Activated naive CD4-positive, alpha-beta T cell treated with anti-CD3 and anti-CD28 coated beads, Interleukin-2, amount 10 ng/mL, durations not matched to agents 7 days and 5 days (primary cell): ENCODE data around the gene PHF20.
"Not testable (repeated sequence)": the region's sequence is repeated elsewhere in the genome, so short reads cannot be mapped to it uniquely, and the experiment has no call there.

Experiments
- CTCF ChIA-PET: fragments of 350-600 bp; sonication (Branson Sonifier 250); formaldehyde crosslinking; loops from one replicate; lab custom pipeline; 2021; ENCODE audit warnings: antibody characterized with exemption; lab: Charles Lee
- DNase-seq: peaks from one replicate; pipeline ENCODE4 v3.0.0-alpha.2; 2020
- H3K27ac Mint-ChIP-seq: one replicate; pipeline ENCODE4 v1.8.0; 2021; ENCODE audit warnings: mild to moderate bottlenecking, moderate library complexity, mixed read lengths
- H3K27me3 Mint-ChIP-seq: one replicate; pipeline ENCODE4 v1.8.0; 2021; ENCODE audit warnings: mild to moderate bottlenecking, mixed read lengths
- H3K36me3 Mint-ChIP-seq: one replicate; pipeline ENCODE4 v1.8.0; 2021; ENCODE audit warnings: mixed read lengths
- H3K4me1 Mint-ChIP-seq: one replicate; pipeline ENCODE4 v1.8.0; 2021; ENCODE audit warnings: mixed read lengths
- H3K4me3 Mint-ChIP-seq: one replicate; pipeline ENCODE4 v1.8.0; 2021; ENCODE audit warnings: mild to moderate bottlenecking, moderate library complexity, mixed read lengths
- H3K9me3 Mint-ChIP-seq: one replicate; pipeline ENCODE4 v1.8.0; 2021; ENCODE audit warnings: mixed read lengths

Gene PHF20

DNA sequence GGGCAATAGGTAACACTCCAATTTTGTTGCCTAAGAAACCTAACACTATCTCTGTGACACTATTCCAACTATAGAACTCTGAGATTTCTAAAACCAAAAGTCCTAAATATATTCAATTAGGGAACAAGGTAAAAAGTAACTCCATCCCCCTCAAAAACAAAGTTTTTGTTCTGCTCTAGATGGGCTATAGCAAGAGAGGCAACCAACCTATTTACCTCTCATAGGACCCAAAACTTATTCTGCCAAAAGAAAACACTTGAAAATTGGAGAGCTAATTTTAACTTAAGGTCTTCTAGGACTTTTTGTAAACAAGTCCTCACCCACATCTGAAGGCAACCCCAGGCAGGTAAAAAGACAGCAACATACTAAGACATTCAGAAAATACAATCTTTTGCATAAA, 37.4 kb upstream of the PHF20 start:
- Mint-ChIP-seq H3K4me3 (peak overlapping the region; percentile 11), H3K27me3 (no peaks in the 10 kb centered on the region), H3K27ac (peak overlapping the region; percentile 30), H3K9me3 (no peaks in the 10 kb centered on the region), H3K4me1 (peaks cover 60% of the 10 kb centered on the region), H3K36me3 (peaks cover 58% of the 10 kb centered on the region)
- CTCF ChIA-PET: no interaction called here
- DNase-seq: no peak

DNA sequence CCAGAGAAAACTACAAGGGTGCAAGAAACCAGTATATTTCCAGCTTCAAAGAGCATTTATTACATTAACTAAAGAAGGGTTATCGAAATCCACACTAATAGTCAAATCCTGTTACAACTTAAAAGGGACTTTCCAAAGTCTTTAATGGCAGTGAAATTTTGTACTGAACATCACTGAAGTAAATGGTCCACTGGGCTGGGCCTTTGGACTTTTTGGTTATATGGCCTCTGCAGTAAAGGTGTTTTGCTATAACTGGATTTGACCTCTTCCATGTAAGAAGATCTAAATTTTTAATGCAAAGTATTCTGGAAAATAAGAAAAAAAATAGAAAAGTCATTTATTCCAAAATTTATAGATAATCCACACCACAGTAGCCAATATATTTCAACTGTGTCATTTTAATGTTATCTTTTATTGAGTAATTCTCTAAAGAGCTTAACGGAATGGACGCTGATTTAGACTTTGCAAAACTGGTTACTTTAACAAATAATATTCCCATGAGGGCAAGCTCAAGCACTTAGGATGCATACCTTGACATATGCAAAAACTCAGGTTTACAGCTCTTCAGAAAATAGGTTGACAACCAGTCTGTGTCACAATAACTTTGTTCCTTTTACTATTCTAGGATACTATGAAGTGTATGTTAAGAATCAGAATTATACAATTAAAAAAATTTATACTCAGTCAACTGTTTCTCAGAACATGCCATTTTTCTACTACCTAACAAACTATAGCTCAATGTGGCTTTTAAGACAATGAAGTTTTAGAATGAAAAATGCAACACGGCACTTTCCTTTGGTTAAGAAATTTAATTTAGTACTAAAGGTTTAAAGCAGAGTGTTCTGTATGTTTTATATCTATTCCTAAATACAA, 36.8 kb upstream of the PHF20 start:
- Mint-ChIP-seq H3K9me3 (no peaks in the 10 kb centered on the region), H3K27me3 (no peaks in the 10 kb centered on the region), H3K4me1 (peaks cover 65% of the 10 kb centered on the region), H3K36me3 (peaks cover 58% of the 10 kb centered on the region), H3K4me3 (peak overlapping the region; percentile 11), H3K27ac (no peak overlapping the region)
- DNase-seq: no peak
- CTCF ChIA-PET: interaction anchor here (1.0 kb wide), 1 partner anchor 149 kb away, joined by 3 read pairs; no protein-coding TSS in a partner anchor

GRCh38 chr20:35735826-35736470, 35.9 kb upstream of the PHF20 start:
- Mint-ChIP-seq H3K27me3 (no peaks in the 10 kb centered on the region), H3K9me3 (no peaks in the 10 kb centered on the region), H3K36me3 (peaks cover 59% of the 10 kb centered on the region), H3K27ac (no peak overlapping the region), H3K4me3 (no peak overlapping the region), H3K4me1 (peaks cover 68% of the 10 kb centered on the region)
- no peak for DNase-seq
- CTCF ChIA-PET: interaction anchor here (1.0 kb wide), 1 partner anchor 148 kb away, joined by 3 read pairs; no protein-coding TSS in a partner anchor

GRCh38 chr20:35737865-35738333, 33.9 kb upstream of the PHF20 start:
- Mint-ChIP-seq H3K4me1 (peaks cover 59% of the 10 kb centered on the region), H3K27me3 (no peaks in the 10 kb centered on the region), H3K9me3 (no peaks in the 10 kb centered on the region), H3K36me3 (peaks cover 60% of the 10 kb centered on the region), H3K4me3 (no peak overlapping the region), H3K27ac (peak overlapping the region; percentile 11)
- CTCF ChIA-PET: no interaction called here
- DNase-seq: no peak

GRCh38 chr20:35738410-35739179, 33.2 kb upstream of the PHF20 start:
- Mint-ChIP-seq H3K4me3 (peak overlapping the region; percentile 43), H3K9me3 (no peaks in the 10 kb centered on the region), H3K36me3 (peaks cover 62% of the 10 kb centered on the region), H3K27me3 (no peaks in the 10 kb centered on the region), H3K27ac (no peak overlapping the region), H3K4me1 (peaks cover 59% of the 10 kb centered on the region)
- CTCF ChIA-PET: no interaction called here
- DNase-seq: no peak

DNA sequence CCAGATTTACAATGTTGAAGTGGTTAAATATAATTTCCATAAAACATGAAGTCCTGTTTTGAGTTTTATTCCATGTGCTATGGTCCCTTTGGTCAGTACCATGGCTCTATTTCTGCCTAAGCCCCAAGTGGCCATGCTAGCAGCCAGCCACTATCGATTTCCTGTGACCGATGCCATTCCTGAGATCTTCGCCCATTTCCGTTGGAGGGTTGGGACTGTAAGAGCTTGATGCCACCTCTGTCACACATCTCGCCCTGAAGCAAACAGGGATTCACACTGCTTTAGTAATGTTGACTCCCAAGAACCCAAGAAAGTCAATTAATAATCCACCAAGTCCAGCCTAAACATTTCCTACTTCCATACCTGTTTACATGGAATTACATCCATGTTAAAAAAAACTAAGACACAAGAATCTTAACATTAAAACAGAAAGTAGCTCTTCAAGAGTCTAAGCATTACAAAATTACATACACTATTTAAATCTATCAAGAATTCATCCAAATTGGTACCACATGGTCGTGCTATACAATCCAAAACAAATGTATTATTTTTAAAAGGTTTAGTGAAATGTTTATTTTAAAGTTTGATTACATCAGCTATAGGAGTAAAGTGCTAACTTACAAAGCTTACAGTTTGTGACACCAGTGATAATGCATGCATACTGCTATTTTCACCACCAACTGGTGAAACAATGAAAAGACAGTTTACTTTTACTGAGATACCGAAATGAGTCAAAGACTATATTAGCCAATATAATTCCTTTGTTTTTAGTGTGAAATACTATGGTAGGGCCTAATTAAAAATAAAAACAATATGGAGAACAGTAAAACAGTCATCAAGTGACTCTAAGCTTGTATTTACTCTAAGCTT, 32.3 kb upstream of the PHF20 start:
- H3K27ac Mint-ChIP-seq: peak overlapping the region; percentile 98
- no peaks in the 10 kb centered on the region for H3K9me3 Mint-ChIP-seq
- no peaks in the 10 kb centered on the region for H3K27me3 Mint-ChIP-seq
- CTCF ChIA-PET: interaction anchor here (0.6 to 1.4 kb wide), 8 partner anchors 9 to 215 kb away, joined by 3 to 10 read pairs (median 4); partner anchors contain the start of genes PHF20 and SCAND1
- peak overlapping the region; percentile 86 for H3K4me3 Mint-ChIP-seq
- peaks cover 59% of the 10 kb centered on the region for H3K4me1 Mint-ChIP-seq
- DNase-seq: no peak
- H3K36me3 Mint-ChIP-seq: peaks cover 54% of the 10 kb centered on the region

DNA sequence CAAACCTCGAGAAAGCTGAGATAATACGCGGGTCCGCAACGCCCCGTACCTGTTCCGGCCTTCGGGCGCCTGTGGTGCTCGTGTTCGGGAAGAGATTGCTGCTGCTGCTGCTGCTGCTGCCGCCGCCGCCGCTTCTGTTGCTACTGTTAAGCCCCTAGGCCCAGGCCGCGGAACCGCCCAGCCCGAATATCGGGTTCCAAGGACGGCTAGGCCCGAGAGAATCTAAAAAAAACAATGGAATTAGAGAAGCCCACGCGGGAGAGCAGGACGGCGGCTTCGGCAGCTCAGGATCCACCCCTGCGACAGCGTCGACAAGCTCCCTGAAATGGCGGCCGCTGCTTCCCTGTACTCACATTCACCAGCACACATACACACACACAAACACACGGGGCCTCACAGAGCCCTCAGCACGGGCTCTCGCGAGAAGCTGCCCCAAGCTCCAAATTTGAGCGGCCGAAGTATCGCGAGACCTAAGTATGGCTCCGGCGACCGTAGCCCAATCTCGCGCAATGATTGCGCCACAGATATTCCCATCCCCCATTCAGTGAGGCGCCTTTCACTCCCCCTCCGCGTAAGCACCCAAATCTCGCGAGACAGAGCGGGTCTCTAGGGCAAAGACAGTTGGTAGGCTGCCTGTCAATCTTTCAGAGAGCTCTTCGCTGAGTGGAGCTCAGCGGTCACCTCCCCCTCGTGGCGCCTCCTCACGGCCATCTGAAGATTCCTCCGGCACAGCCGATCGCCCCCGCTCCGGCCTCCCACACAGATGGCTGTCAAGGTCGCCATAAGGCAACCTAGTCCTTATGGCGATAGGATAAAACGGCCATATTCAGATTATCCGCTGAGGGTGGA, 29.7 kb upstream of the PHF20 start, which contains the start of gene RBM39:
TSS of gene RBM39 (minus strand) at position 369 of the 849 bp plus-strand sequence. CDS start 1,386 bp downstream, outside the sequence.
- Mint-ChIP-seq H3K4me3 (peak within 1 kb of the TSS; percentile 86), H3K9me3 (no peaks in the 10 kb centered on the region), H3K27me3 (no peaks in the 10 kb centered on the region), H3K4me1 (peaks cover 45% of the 10 kb centered on the region), H3K36me3 (peaks cover 42% of the 10 kb centered on the region), H3K27ac (peak within 1 kb of the TSS; percentile 98)
- CTCF ChIA-PET: interaction anchor here (0.9 to 2.4 kb wide), 4 partner anchors 27 to 212 kb away, joined by 3 to 21 read pairs (median 6); partner anchors contain the start of gene SCAND1
- peak; percentile 100 for DNase-seq

- CTCF ChIA-PET: interaction anchor here (0.8 to 2.4 kb wide), 4 partner anchors 26 to 211 kb away, joined by 3 to 21 read pairs (median 5); partner anchors contain the start of genes PHF20 and SCAND1
- Mint-ChIP-seq H3K27me3 (no peaks in the 10 kb centered on the region), H3K36me3 (peaks cover 38% of the 10 kb centered on the region), H3K4me3 (peak overlapping the region; percentile 86), H3K9me3 (no peaks in the 10 kb centered on the region), H3K4me1 (peaks cover 44% of the 10 kb centered on the region), H3K27ac (peak overlapping the region; percentile 98)
- DNase-seq: no peak
Measured at GRCh38 chr20:35742741-35743523, 28.9 kb upstream of the PHF20 start.

- Mint-ChIP-seq H3K9me3 (no peaks in the 10 kb centered on the region), H3K4me1 (peaks cover 34% of the 10 kb centered on the region), H3K27ac (peak overlapping the region; percentile 98), H3K36me3 (peaks cover 28% of the 10 kb centered on the region), H3K4me3 (peak overlapping the region; percentile 86), H3K27me3 (no peaks in the 10 kb centered on the region)
- CTCF ChIA-PET: interaction anchor here (1.0 to 2.4 kb wide), 6 partner anchors 25 to 210 kb away, joined by 3 to 21 read pairs (median 5); partner anchors contain the start of gene SCAND1
- DNase-seq: peak; percentile 22
Measured at GRCh38 chr20:35743693-35744491, 27.9 kb upstream of the PHF20 start.

DNA sequence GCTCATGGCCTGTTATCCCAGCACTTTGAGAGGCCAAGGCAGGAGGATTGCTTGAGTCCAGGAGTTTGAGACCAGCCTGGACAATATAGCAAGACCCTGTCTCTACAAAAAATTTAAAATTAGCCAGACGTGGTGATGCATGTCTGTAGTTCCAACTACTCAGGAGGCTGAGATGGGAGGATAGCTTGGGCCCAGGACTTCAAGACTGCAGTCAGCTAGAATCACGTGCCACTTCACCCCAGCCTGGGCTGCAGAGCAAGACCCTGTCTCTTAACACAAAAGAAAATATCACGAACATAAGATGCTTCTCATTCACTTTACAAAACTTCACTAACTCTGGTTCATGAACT, 27.3 kb upstream of the PHF20 start:
- Mint-ChIP-seq H3K36me3 (peaks cover 25% of the 10 kb centered on the region), H3K4me3 (peak overlapping the region; percentile 86), H3K27ac (peak overlapping the region; percentile 98), H3K4me1 (peaks cover 30% of the 10 kb centered on the region)
- CTCF ChIA-PET: interaction anchor here (1.3 to 1.9 kb wide), 3 partner anchors 26 to 209 kb away, joined by 3 to 6 read pairs (median 4); partner anchors contain the start of gene SCAND1
- not testable (repeated sequence) for DNase-seq, H3K9me3 Mint-ChIP-seq, H3K27me3 Mint-ChIP-seq

GRCh38 chr20:35750611-35751010, 21.2 kb upstream of the PHF20 start:
- no peak overlapping the region for H3K27ac Mint-ChIP-seq
- no peaks in the 10 kb centered on the region for H3K36me3 Mint-ChIP-seq
- H3K27me3 Mint-ChIP-seq: peaks cover 10% of the 10 kb centered on the region
- DNase-seq: no peak
- no peaks in the 10 kb centered on the region for H3K9me3 Mint-ChIP-seq
- CTCF ChIA-PET: no interaction called here
- no peak overlapping the region for H3K4me3 Mint-ChIP-seq
- H3K4me1 Mint-ChIP-seq: no peaks in the 10 kb centered on the region
